GM03348 (cell line): ENCODE measurements around the gene BRPF3.
A peak's percentile ranks its signal among the peaks of the same experiment; 100 is the strongest.

ENCODE experiments used
- DNase-seq: peaks from one replicate; pipeline ENCODE4 v3.0.0; 2012; ENCODE audit warnings: low spot score

The BRPF3 gene

GRCh38 chr6:36196113-36196879, at the start of gene BRPF3:
BRPF3 (plus strand) TSS chr6:36196744; CDS start chr6:36200323, 3,579 bp downstream.
- peak; percentile 93 for DNase-seq

- DNase-seq = no peak
Observed at GRCh38 chr6:36147294-36147693, 49.2 kb upstream of the BRPF3 start.

GRCh38 chr6:36149476-36149875, 47.1 kb upstream of the BRPF3 start:
- DNase-seq = no peak

GRCh38 chr6:36150283-36150682, 46.3 kb upstream of the BRPF3 start:
- no peak for DNase-seq

- DNase-seq = no peak
Observed at GRCh38 chr6:36154286-36154685, 42.3 kb upstream of the BRPF3 start.

GRCh38 chr6:36155662-36156061, 40.9 kb upstream of the BRPF3 start:
- no peak for DNase-seq

GRCh38 chr6:36160147-36160760, 36.3 kb upstream of the BRPF3 start:
- no peak for DNase-seq

- DNase-seq = no peak
Observed at GRCh38 chr6:36169023-36170007, 27.2 kb upstream of the BRPF3 start.

- no peak for DNase-seq
Observed at GRCh38 chr6:36170704-36171103, 25.8 kb upstream of the BRPF3 start.

GRCh38 chr6:36171573-36171972, 25.0 kb upstream of the BRPF3 start:
- no peak for DNase-seq

GRCh38 chr6:36177166-36177565, 19.4 kb upstream of the BRPF3 start:
- DNase-seq = no peak

GRCh38 chr6:36178544-36178943, 18.0 kb upstream of the BRPF3 start:
- DNase-seq = no peak

- DNase-seq = no peak
Observed at GRCh38 chr6:36180126-36180525, 16.4 kb upstream of the BRPF3 start.

GRCh38 chr6:36184311-36184710, 12.2 kb upstream of the BRPF3 start:
- no peak for DNase-seq

- no peak for DNase-seq
Observed at GRCh38 chr6:36186199-36186598, 10.3 kb upstream of the BRPF3 start.

GRCh38 chr6:36187446-36187845, 9.1 kb upstream of the BRPF3 start:
- DNase-seq = no peak

- DNase-seq = no peak
Observed at GRCh38 chr6:36195471-36196112, 952 bp upstream of the BRPF3 start.

GRCh38 chr6:36196880-36197548, 470 bp downstream of the BRPF3 start:
- DNase-seq = peak; percentile 100

- no peak for DNase-seq
Observed at GRCh38 chr6:36197739-36198221, 1.2 kb downstream of the BRPF3 start.

GRCh38 chr6:36198986-36199385, 2.4 kb downstream of the BRPF3 start:
- DNase-seq = no peak

GRCh38 chr6:36200154-36200891, 3.8 kb downstream of the BRPF3 start:
- DNase-seq = no peak
